Measurements from ENCODE around the gene EIF3A.
A peak's percentile ranks its signal among the peaks of the same experiment; 100 is the strongest.

EIF3A gene

DNA sequence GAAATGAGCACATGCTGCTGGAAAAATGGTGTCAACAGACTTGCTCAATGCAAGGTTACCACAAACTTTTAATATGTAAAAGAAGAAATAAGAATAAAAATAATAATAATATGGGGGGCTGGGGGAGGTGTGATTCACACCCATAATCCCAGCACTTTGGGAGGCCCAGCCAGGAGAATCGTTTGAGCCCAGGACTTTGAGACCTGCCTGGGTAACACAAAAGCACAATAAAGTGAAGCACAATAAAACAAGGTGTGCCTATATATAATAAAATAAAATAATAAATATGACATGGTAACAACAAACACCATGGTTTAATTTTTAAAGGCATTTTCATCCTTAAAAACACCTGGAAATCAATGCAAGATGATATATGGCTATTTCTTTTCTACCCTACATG, 25.1 kb downstream of the EIF3A start (continued):
- TF ChIP-seq ZNF174 (tag by site-specific recombination; IDR thresholded peaks at IDR 0.05) (no peak), ZNF18 (tag by site-specific recombination; IDR thresholded peaks at IDR 0.05) (no peak), ZNF366 (tag by site-specific recombination; conservative IDR thresholded peaks at IDR 0.05) (no peak)

DNA sequence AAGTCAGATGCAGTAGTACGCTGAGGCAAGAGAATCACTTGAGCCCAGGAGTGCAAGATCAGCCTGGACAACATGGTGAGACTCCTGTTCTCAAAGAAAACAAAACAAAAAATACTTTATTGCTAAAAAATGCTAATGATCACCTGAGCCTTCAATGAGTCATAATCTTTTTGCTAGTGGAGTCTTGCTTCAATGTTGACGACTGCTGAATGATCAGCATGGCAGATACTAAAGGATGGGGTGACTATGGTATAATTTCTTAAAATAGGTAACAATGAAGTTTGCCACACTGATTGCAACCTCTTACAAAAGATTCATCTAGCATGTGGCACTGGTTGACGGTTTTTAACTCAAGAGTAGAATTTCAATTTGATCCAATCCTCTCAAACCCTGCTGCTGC, 28.8 kb downstream of the EIF3A start:
- no peaks in the 10 kb centered on the region for H3K9me3 ChIP-seq (ENCODE audit: control insufficient read depth, insufficient read depth, low read depth, low read length)
- ChIA-PET POLR2A (interaction anchor here (0.5 kb wide), 1 partner anchor 10 kb away, joined by 7 read pairs; no protein-coding TSS in a partner anchor), CTCF (no interaction called here)
- no peak for TF ChIP-seq ZNF747 (tag by site-specific recombination; IDR thresholded peaks at IDR 0.05)
- peak; percentile 41; the same call in 1 of the 2 replicates for TF ChIP-seq ZNF10 (tag by site-specific recombination; IDR thresholded peaks at IDR 0.05)
- no peak for TF ChIP-seq GLIS1 (tag by site-specific recombination; IDR thresholded peaks at IDR 0.05)
- no peaks in the 10 kb centered on the region for H3K4me1 ChIP-seq (ENCODE audit: control insufficient read depth, insufficient read depth, low read length)
- H3K27ac ChIP-seq (ENCODE audit: extremely low read depth, low read depth, low read length), result no peak overlapping the region
- peaks cover 95 to 98% of the 10 kb centered on the region in 2 experiments for H3K36me3 ChIP-seq (ENCODE audit: control insufficient read depth in 2 of 2, insufficient read depth in 1 of 2, low read length in 2 of 2)
- H3K4me3 ChIP-seq (ENCODE audit: low read depth, low read length), result no peak overlapping the region

DNA sequence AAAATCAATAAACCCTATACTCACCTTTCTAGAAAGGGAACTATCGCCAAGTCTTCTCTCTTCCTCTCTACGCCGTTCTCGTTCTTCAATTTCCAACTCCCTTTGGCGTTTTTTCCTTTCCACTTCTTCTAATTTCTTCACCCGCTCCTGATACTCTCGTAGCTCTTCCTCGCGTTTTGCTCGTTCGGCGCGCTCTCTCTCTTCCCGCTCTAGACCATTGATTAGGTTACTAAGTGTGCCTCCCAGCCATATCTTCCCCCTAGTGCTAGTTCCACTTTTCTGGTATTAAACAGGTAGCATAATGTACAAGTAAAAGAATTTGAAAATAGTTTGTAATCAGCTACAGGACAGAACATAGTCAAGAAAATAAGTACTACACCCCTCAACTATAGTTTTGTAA, 30.8 kb downstream of the EIF3A start:
- no peaks in the 10 kb centered on the region for H3K9me3 ChIP-seq (ENCODE audit: control insufficient read depth, insufficient read depth, low read depth, low read length)
- ChIA-PET POLR2A (no interaction called here), CTCF (interaction anchor here (0.7 kb wide), 1 partner anchor 83 kb away, joined by 3 read pairs; no protein-coding TSS in a partner anchor)
- TF ChIP-seq WT1 (tag by site-specific recombination; IDR thresholded peaks at IDR 0.05) (no peak), ZNF596 (tag by site-specific recombination; IDR thresholded peaks at IDR 0.05) (peak; percentile 76)
- no peak overlapping the region for H3K4me3 ChIP-seq (ENCODE audit: low read depth, low read length)
- peaks cover 93 to 99% of the 10 kb centered on the region in 2 experiments for H3K36me3 ChIP-seq (ENCODE audit: control insufficient read depth in 2 of 2, insufficient read depth in 1 of 2, low read length in 2 of 2)
- no peak overlapping the region for H3K27ac ChIP-seq (ENCODE audit: extremely low read depth, low read depth, low read length)
- H3K4me1 ChIP-seq (ENCODE audit: control insufficient read depth, insufficient read depth, low read length), result no peaks in the 10 kb centered on the region

DNA sequence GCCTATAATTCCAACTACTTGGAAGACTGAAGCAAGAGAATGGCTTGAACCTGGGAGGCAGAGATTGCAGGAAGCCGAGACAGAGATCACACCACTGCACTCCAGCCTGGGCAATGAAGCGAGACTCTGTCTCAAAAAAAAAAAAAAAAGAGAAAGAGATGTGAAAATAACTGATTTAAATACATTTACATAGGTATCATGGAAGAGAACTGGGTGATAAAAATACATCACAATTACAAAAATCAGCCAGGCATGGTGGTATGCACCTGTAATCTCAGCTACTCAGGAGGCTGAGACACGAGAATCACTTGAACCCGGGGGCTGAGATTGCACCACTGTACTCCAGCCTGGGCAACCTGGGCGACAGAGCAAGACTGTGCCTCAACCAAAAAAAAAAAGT, 31.3 kb downstream of the EIF3A start:
- ChIA-PET CTCF (interaction anchor here (0.7 kb wide), 1 partner anchor 83 kb away, joined by 3 read pairs; no protein-coding TSS in a partner anchor), POLR2A (no interaction called here)
- no peaks in the 10 kb centered on the region for H3K4me1 ChIP-seq (ENCODE audit: control insufficient read depth, insufficient read depth, low read length)
- H3K27ac ChIP-seq (ENCODE audit: extremely low read depth, low read depth, low read length), result no peak overlapping the region
- H3K36me3 ChIP-seq (ENCODE audit: control insufficient read depth in 2 of 2, insufficient read depth in 1 of 2, low read length in 2 of 2), result peaks cover 93 to 99% of the 10 kb centered on the region in 2 experiments
- TF ChIP-seq CTCF (tag by site-specific recombination; IDR thresholded peaks at IDR 0.05) (no peak), FEZF1 (tag by site-specific recombination; IDR thresholded peaks at IDR 0.05) (no peak), ZFP41 (tag by site-specific recombination; IDR thresholded peaks at IDR 0.05; ENCODE audit: borderline replicate concordance) (no peak), ZSCAN18 (tag by site-specific recombination; IDR thresholded peaks at IDR 0.05) (no peak), ZNF473 (tag by site-specific recombination; IDR thresholded peaks at IDR 0.05) (no peak), ZNF768 (tag by site-specific recombination; IDR thresholded peaks at IDR 0.05) (no peak)
- TF ChIP-seq, protein P1, sequence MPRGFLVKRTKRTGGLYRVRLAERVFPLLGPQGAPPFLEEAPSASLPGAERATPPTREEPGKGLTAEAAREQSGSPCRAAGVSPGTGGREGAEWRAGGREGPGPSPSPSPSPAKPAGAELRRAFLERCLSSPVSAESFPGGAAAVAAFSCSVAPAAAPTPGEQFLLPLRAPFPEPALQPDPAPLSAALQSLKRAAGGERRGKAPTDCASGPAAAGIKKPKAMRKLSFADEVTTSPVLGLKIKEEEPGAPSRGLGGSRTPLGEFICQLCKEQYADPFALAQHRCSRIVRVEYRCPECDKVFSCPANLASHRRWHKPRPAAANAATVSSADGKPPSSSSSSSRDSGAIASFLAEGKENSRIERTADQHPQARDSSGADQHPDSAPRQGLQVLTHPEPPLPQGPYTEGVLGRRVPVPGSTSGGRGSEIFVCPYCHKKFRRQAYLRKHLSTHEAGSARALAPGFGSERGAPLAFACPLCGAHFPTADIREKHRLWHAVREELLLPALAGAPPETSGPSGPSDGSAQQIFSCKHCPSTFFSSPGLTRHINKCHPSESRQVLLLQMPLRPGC (tag by site-specific recombination; IDR thresholded peaks at IDR 0.05), result no peak
- TF ChIP-seq, protein P2, sequence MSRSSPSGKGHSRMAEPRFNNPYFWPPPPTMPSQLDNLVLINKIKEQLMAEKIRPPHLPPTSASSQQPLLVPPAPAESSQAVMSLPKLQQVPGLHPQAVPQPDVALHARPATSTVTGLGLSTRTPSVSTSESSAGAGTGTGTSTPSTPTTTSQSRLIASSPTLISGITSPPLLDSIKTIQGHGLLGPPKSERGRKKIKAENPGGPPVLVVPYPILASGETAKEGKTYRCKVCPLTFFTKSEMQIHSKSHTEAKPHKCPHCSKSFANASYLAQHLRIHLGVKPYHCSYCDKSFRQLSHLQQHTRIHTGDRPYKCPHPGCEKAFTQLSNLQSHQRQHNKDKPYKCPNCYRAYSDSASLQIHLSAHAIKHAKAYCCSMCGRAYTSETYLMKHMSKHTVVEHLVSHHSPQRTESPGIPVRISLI (tag by site-specific recombination; IDR thresholded peaks at IDR 0.05), result no peak
- H3K4me3 ChIP-seq (ENCODE audit: low read depth, low read length), result no peak overlapping the region
- H3K9me3 ChIP-seq (ENCODE audit: control insufficient read depth, insufficient read depth, low read depth, low read length), result no peaks in the 10 kb centered on the region

All from HEK293 (cell line).